Bone marrow (tissue), 2 donors: Measurements from ENCODE around the gene RP2.

ENCODE experiments used
- DNase-seq, 2 donors: peaks; one replicate each; lab custom pipeline; 2025; lab: John Stamatoyannopoulos, UW

The RP2 gene

DNA sequence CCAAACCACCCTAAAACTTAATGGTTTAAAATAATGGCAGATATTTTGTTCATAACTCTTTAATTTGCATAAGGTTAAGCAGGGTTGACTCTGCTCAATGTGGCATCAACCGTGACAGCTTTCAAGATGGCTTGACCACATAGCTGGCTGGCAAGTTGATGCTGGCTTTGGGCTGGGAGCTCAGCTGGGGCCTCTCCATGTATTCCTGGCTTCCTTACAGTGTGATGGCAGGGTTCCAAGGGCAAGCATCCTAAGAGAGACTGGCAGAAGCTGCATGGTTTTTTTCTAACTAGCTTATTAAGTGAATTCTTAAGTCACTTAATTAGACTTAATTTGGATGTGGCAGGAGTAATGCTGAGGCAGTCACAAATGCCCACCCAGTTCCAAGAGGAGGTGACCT lies 4.5 kb downstream of the RP2 start:
- DNase-seq: no peak

DNA sequence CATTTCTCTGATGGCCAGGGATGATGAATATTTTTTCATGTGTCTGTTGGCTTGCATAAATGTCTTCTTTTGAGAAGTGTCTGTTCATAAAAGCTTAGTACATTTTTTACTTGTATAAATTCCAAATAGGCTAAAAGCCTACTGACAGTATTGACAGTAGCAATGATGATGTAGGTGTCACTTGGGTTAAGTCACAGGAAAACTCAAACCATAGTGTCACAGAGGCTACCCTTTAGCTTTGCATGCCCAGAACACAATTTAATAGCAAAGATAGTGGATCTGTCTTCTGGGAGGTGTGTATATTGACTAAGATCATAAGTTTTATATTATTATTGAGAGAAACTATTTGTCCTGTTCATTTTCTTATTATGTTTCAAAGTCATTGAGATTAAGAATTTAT lies 8.1 kb downstream of the RP2 start:
- DNase-seq: no peak

- no peak for DNase-seq
Measured at GRCh38 chrX:46849933-46850332, 13.1 kb downstream of the RP2 start.

- no peak for DNase-seq
Measured at GRCh38 chrX:46850771-46851170, 13.9 kb downstream of the RP2 start.

DNA sequence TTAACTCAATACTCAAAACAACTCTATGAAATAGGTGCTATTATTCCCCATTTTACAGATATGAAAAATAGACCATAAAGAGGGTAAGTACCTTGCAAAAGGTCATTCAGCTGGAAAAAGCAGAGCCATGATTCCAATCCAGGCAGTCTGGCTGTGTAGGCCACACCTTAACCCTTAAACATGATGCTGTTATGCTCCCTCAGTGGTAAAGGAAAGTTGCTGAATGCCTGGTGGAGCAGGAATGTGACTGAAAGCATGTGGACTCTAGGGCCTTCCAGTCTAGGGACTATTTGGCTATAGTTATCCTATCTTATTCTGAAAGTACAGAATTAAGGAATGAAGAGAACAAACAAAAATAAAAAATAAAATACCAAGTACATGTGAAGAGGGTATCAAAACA lies 19.6 kb downstream of the RP2 start:
- no peak for DNase-seq

GRCh38 chrX:46860557-46860956 lies 23.7 kb downstream of the RP2 start:
- no peak for DNase-seq

- DNase-seq: no peak
Measured at GRCh38 chrX:46863072-46863471, 26.2 kb downstream of the RP2 start.

DNA sequence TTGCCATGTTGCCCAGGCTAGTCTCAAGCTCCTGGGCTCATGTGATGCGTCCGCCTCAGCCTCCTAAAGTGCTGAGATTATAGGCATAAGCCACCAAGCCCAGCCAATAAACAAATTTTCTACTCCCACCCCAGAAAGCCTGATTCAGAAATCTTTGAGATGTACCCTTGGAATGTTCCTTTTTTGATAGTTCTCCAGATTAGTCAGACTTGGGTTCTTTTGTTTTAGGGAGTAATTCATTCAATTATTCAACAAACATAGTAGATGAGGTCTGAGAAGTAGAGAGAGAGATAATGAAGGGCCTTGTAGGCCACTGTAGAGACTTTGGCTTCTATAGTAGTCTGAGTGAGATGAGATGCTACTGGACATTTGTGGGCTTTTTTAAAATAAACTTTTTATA lies 27.8 kb downstream of the RP2 start:
- DNase-seq: no peak

GRCh38 chrX:46865281-46865680 lies 28.4 kb downstream of the RP2 start:
- DNase-seq: peak in 1 of 2 donors; percentile 0

DNA sequence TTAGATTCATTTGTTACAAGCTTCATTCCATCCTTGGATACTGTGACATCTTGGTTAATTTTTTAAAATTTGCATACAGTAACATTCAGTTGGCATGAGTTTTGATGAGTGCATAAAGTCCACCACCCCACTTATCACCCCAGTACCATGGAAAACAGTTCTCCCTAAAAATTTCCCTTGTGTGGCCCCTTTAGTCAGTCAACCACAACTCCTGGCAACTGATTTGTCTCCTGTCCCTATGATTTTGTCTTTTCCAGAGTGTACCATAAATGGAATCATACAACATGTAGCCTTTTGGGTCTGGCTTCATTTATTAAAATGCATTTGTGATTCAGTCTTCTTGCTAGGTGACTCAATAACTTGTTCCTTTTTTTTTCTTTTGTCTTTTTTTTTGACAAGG lies 29.9 kb downstream of the RP2 start:
- no peak for DNase-seq

GRCh38 chrX:46873746-46874145 lies 36.9 kb downstream of the RP2 start:
- peak in 1 of 2 donors; percentile 47 for DNase-seq

GRCh38 chrX:46876901-46877300 lies 40.1 kb downstream of the RP2 start:
- DNase-seq: no peak

DNA sequence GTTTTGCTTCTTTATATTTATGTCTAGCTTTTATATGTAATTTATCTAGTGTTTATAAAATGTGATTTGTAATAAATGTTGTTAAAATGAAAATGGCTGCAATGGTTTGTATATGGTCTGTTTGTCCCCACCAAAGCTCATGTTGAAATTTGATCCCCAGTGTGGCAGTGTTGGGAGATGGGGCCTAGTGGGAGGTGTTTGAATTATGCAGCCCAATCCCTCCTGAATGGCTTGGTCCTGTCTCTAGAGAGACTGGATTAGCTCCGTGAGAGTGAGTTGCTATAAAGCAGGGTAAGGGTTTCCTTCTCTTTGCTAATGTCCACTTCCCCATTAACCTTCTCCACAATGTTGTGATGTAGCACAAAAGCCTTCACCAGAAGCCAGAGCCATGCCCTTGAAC lies 45.4 kb downstream of the RP2 start:
- DNase-seq: no peak

DNA sequence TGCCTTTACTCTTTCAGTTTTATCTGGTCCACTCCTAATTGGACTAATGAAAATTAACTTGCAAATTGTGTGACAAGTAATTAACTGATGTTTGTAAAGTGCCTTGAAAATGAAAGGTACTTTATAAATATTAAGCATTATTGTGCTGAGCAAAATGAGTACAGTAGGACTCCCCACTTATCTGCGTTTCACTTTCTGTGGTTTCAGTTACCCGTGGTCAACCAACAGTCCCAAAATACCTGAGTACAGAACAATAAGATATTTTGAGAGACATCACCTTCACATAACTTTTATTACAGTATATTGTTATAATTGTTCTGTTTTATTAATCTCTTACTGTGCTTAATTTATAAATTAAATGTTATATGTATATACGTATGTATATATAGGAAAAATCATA lies 48.0 kb downstream of the RP2 start:
- DNase-seq: no peak

DNA sequence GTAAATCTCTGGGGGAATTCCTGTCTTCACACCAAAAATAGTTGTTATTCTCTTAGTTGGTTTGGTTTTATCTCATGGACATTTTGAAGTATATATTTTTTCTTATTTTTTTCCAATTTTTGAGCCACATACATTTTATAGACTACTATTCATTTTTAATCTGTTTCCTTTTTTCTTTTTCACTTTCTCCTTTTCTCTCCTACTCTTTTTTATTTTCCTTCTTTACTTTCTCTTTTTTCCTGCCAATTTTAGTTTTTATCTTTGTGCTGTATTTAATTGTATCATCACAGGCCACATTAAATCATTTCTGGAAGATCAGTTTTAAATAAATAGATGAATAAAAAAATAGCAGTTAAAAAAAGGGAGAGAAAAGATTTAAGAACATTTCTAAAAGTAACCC lies 61.4 kb downstream of the RP2 start:
- DNase-seq: no peak

DNA sequence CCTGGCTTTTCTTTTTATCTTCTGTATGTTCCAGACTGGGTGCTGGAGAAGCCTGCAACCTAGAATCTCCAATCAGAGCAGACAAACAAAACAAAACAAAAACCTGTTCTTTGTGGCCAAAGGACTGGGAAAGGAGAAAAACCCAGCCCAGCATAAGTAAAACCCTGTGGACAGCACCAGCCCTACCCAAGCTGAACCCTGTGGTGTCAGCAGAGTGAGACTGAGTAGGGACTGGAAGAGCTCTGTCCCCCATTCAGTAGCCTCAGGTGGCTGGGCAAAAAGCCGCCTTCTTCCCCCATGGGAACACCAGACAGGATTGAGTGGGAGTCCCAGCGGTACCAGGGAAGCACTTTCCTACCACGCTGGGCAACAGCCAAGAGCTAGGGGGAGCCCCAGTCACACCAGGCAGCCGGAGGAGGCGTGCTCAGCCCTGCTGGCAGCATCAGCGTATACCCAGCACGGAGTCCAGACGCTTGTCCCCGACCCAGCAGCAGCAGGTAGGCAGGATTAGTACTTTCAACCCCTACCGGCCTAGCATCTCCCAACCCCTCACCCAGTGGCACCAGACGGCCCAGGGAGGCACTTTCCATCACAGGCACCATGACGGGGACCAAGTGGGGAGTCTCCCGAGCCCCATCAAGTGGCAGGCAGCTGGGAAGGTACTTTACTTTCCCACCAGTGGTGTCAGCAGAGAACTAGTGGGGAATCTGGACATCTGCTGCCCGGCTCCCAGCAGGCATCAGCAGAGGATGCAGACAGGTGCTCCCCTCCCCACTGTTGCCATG lies 66.8 kb downstream of the RP2 start:
- peak; percentile 8 to 28 for DNase-seq

- DNase-seq: no peak
Measured at GRCh38 chrX:46904626-46905025, 67.8 kb downstream of the RP2 start.

- no peak for DNase-seq
Measured at GRCh38 chrX:46910415-46910814, 73.6 kb downstream of the RP2 start.

DNA sequence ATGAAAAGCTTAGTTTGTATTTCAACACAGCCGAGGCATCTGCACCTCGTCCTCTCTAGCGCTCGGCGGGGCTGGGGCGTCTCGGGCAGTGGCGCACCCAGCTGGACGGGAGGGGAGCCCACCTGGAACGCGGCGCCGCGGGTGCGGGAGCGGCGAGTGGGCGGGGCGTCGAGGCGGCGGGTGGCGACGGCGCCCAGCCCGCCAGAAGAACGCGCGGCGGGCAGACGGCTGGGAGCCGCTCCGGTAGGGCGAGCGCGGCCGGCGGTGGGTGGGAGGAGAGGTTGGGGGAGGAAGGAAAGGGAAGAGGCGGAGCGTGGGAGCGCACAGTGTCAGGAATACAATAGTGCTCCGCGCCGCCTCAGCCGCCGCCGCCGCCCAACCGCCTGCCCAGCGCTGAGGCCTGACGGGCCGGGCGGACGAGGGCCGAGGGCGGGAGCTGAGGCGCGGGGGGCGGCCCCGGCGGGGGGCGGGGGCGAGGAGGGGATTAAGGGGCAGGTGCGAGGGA lies 75.3 kb downstream of the RP2 start, which contains the start of gene JADE3:
Gene JADE3, plus strand, starts transcription at position 324 of the 505 bp plus-strand sequence. CDS start 72,474 bp downstream, outside the sequence.
- peak; percentile 15 to 19 for DNase-seq

DNA sequence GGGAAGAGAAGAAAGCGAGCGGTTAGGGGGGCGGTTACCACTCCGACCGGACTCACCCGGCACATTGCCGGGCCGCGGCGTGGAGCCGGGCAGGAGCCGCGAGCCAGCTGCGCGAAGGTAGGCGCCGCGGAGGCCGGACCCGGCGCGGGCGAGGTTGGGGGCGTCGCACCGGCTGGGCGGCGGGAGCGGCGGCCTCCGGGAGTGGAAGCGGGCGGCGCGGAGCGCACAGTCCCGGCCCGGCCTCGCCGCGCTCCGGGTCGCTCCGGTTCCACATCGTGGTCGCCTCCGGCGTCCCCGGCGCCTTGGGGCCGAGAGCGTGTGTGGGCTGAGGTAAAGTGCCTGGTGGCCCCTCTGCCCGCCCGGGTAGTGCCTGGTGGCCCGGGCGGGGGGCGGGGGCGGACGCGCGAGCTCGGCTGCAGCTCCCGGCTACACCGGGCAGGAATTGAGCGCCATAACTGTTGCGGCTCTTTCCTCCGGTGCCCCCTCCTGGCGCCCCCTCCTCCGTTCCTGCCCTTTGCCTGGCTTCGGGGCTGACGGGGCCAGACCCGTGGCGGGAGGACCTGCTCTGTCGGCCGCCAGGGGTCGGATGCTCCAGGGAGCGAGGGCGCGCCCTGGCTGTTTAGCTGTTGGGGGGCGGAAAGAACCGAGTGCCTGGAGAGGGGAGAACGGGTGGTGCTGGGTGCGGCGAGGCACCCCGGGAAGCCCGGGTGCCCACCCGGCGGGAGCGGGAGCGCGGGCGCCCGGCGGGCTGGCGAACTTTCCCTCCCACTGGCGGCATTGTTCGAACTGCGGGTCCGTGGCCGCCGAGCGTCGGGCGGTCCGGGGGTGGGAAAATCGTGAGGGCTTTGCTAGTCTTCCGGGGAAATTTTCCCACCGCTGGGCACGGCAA lies 76.0 kb downstream of the RP2 start:
- DNase-seq: peak; percentile 8 to 27

DNA sequence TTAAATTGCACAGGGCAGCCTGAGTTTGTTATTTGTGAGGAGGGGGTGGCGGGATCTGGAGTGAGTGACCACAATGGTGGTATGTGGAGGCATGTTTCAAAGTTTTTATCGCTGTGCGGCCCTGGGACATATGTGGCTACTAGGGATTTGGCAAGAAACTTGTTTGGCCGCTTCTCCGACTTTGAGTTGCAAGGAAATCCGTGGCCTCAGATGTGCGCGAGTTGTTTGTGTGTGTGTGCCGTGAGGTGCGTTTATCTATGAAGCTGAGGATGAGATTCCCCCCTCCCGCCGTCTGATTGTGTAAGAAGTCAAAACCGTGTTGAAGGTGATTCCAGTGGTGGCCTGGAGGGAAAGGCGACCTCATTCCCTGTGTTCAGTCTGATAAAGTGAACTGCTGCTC lies 76.8 kb downstream of the RP2 start:
- no peak for DNase-seq

DNA sequence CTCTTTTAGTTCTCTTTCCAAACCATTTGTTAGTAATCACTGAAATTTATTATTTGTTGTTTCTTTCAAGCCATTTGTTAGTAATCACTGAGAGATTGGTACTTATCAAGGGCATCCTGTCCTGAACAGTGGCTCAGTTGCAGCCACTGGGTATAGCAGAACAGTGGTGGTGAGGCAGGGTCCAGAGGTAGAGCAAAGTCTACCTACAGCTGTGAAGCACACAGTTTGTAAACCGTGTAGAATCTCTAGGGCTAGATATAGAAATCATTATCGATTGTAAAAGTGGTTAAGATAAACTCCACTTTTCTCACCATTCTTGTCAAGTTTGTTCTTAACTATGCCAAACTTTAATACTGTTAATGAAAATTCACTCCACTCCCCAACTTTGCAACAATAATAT lies 79.4 kb downstream of the RP2 start:
- DNase-seq: no peak

GRCh38 chrX:46917622-46918021 lies 80.8 kb downstream of the RP2 start:
- DNase-seq: no peak
